HG03432 (cell line): Measurements from ENCODE around the gene MED13L.

Experiments used
- ATAC-seq: cut with Tn5 transposase; IDR thresholded peaks from one replicate; pipeline ENCODE4 v1.9.1; 2021; ENCODE audit warnings: mild to moderate bottlenecking, moderate library complexity; ENCODE audit not compliant: unreplicated experiment

The MED13L gene

DNA sequence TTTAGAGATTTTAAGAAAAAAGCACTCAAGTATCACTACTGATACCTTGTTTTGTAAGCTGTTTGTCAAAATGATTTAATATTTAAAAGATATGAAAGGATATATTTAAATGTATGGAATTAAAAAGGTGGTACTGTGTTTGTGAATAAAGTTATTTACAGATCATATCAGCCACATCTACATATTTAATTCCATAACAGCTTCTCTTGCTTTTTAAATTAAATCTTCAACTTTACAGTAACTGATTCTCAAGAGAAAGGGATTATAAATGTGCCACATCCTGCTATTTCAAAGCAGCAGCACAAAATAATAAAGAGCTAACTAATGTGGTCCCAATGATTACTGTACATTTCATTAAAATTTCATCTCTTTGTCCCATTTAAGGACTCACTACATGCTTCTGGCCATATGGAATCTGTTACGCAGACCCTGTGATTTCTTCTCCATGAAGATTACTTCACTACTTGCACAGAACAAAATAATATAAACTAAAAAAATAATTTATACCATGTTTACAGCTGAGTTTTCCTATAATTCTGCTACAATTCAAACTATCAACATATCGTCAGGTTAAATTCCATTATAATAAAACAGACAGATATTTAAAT lies 117.8 kb downstream of the MED13L start:
- no peak for ATAC-seq

DNA sequence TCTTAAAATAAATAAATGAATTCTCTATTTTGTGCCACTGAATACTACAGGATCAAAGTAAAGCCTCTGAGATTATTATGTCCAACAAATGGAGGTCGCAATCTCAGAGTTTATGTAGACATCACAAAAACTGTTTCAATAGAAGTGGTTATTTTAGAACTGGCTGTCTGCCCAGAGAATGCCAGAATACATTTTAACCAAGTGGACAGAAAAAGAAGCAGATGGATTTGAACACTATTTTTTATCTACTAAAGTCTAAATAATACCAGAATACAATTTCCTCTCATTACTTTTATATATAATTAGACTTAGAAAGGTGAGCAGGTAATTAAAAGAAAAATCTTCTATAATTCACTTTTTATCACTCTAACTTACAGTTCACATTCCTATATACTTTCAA lies 118.3 kb downstream of the MED13L start:
- ATAC-seq, result no peak

- ATAC-seq, result no peak
Observed at GRCh38 chr12:116157845-116158267, 119.6 kb downstream of the MED13L start.

- no peak for ATAC-seq
Observed at GRCh38 chr12:116156614-116157013, 120.9 kb downstream of the MED13L start.

DNA sequence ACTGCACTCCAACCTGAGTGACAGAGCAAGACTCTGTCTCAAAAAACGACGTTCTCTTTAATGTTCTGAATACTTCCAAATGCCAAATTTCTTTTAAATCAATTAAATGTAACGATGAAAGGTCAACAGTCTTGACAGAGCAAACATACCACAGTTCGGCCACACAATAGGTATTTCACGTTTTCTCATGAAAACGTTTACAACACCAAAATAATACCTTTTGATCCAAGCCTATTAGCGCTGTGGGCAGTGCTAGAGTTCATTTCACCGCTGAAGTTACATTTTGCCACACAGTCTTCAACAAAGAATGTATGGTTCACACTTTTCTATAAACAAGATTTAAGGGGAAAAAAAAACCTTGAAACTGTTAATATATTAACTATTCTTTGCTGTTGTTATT lies 122.1 kb downstream of the MED13L start:
- ATAC-seq, result no peak

- ATAC-seq, result no peak
Observed at GRCh38 chr12:116153983-116154382, 123.5 kb downstream of the MED13L start.

DNA sequence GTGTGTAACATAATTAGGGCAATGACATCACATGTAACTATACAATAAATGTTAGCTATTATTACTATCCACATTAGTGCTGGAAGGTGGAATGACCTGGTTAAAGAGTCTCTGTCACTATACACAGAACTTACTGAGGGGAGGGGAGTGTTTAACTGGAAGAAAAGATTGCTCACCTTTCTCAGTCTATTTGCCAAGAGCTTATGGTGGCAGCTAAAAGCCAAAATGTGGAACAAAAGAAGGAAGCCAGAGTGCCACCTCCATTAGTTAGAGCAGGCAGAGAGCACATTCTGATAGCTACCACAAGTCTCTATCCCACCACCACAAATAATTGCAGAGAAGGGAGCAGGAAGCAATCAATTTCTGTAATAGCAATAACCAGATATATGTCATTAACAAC lies 124.4 kb downstream of the MED13L start:
- no peak for ATAC-seq

DNA sequence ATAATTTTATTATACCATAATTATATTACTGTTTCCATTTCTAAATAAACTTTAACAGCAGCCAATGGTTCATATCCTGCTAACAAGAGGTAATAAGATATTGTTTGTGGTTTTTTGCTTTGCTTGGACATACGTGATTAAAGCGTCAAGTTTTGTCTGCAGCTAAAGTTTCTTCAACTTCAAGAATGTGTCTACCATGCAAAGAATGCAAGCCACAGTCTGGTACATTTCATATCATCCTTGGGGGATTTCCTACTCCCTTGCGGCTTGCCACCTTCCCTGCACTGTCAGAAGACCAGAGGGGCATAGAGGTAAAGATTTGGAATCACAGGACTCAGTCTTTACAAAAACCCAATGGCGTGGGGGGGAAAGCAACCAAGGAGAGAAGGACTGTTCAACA lies 125.2 kb downstream of the MED13L start:
- no peak for ATAC-seq

- ATAC-seq, result no peak
Observed at GRCh38 chr12:116150452-116150851, 127.0 kb downstream of the MED13L start.

DNA sequence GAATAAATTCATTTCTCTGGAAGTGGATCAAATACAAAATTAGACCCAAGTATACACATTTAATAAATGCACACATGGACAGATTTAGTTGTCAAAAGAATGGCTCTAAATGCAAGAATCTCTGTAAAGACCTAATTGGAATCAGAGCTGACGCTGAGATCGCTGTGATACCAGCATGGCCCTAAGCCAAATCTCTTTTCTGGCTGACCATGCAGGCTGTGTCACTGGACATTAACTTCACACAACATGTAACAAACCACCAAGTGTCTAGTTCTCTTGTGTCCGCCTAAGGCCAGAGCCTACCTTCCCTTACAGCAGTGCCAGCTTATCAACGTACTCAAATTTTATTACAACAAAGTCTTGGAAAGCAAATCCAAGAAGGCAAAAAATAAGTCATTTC lies 127.5 kb downstream of the MED13L start:
- no peak for ATAC-seq

- ATAC-seq, result no peak
Observed at GRCh38 chr12:116148844-116149243, 128.6 kb downstream of the MED13L start.

- ATAC-seq, result no peak
Observed at GRCh38 chr12:116146386-116146785, 131.1 kb downstream of the MED13L start.

DNA sequence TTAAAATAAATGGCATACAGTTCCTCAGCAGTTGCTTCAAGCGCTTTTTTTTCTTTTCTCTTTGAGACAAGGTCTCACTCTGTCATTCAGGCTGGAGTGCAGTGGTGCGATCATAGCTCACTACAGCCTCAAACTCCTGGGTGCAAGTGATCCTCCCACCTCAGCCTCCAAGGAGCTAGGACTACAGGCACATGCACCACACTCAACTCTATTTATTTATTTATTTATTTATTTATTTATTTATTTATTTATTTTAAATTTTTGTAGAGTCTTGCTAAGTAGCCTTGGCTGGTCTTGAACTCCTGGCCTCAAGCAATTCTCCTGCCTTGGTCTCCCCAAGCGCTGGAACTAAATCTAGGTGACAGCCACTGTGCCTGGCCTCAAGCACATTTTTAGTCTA lies 132.0 kb downstream of the MED13L start:
- no peak for ATAC-seq

DNA sequence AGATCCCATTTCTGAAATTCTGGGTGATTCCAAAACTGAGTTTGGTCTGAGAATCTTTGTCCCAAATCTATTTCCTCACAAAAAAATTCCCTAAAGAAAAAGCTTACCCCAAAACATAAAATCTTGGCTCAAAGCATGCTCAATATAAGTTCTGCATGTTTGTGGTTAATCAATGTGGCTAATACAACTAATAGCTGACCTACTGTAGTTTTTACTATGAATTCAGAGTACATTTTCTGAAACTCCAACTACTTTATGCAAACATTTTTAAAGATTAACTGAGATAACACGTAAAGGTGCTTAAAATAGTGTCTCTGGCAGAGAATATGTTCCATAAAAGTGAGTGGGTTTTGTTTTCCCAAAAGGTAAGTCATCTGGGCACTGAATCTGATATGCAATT lies 133.1 kb downstream of the MED13L start:
- no peak for ATAC-seq

GRCh38 chr12:116143909-116144308 lies 133.6 kb downstream of the MED13L start:
- ATAC-seq, result no peak

DNA sequence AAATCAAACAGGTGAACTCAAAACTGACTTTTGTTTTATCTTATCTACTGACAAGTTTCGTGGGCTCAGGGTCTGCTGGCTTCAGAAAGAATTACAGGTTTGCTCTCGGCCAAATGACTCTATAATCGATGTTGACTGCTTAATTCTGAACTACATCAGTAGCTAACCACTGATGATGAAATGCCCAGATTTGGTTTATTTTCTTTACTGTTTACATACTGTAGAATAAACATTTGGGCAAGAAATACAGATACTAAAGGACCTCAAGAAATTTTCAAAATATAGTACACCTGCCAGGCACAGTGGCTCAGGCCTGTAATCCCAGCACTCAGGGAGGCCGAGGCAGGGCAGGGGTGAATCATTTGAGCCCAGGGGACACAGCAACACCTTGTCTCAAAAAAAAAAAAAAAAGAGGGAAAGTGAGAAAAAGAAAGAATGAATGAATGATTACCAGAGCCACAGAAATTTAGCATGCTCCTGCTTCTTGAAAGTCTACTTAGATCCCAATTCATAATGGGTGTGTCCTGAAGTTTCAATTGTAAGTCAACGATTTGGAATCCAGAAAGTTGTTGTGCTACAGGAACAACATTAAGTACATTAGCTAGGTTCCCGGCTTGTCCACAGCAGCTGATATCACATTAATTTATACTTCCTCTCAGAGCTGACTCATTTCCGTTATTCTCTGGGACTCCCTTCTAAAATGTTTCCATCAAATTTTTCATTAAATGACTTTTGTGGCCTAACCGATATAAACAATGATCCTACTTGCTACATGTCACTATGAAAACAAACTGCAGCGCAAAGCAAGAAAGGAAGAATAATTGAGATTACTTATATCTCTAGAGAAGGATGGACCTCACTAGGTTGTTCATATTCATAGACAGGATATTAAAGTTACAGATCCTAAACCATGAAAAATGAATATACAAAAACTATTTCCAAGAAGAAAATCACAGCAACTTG lies 134.3 kb downstream of the MED13L start:
- no peak for ATAC-seq

GRCh38 chr12:116141833-116142162 lies 135.7 kb downstream of the MED13L start:
- no peak for ATAC-seq

DNA sequence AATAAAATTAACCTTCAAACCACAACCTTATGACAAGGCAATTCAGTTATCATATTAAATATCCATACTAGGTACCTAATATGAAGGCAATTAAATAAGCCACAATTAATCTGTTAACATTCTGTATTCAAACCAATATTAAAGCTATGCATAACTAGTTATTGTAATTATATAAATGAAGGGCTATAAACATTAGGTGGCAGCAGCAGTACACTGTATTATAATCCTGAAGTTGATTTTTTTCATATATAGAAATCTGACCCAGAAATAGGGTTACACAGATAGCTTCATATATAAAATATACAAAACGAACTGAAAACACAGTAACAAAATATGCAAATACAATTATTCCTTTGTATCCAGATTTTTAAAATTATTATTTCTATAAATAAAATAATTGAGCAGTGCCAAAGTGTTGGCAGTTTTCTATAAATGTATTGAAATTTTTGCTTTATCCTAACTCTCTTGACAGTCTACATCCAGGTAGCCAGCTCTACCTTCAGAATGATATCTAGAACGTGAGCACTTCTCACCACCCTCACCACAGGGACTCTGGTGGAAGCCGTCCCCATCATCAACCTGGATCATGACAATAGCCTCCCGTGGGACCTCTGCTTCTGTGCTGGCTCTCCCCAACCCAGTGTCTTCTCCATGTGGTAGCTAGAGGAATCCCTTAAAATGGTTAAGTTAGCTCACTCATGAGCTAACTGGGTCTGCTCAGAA lies 136.2 kb downstream of the MED13L start:
- ATAC-seq, result no peak

DNA sequence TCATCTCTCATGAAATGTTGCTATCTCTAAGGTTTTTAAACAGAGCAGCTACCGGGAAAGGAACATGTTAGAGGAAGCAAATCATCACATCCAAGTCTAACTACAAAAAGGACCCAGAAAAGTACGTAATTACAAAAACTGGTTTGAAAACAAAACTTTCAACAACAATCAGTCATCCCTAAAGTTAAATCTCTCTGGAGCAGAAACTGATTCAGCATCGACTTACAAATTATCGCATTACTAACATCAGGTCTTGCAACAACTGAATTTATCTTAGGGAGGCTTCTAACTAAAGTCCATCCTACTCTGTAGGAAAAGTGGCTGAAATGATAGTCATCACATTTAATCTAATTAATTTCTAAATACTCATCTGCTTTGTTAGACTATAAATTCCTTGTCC lies 137.0 kb downstream of the MED13L start:
- ATAC-seq, result no peak

- no peak for ATAC-seq
Observed at GRCh38 chr12:116138781-116139180, 138.7 kb downstream of the MED13L start.

DNA sequence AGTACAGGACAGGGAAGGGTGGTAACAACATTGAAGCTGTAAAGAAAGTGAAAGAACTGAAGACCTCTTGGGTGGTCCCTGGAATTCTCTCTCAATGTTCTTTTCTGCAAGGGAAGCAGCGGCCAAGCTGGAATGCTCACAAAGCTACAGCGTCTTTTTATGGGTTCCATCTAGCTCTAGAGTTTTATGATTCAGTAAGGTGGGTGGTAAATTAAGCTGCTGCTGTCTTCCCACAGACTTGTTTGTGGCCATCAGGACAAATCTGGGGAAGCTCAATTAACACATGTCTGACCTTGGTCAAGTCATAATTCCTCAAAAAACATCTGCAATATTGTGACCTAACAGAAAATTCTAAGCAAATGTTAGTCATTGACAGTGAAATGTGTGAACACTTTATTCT lies 139.1 kb downstream of the MED13L start:
- ATAC-seq, result no peak

- ATAC-seq, result no peak
Observed at GRCh38 chr12:116137318-116137717, 140.2 kb downstream of the MED13L start.
